Measurements from ENCODE around the gene CSMD2. TPM values are rescaled to one million over a fixed set of nuclear protein-coding genes. Genes with fewer than 3 reads are reported as not detected.

The CSMD2 gene
- total and polyA plus RNA-seq, 8 donors: 0.20 to 0.81 (median 0.47) TPM

GRCh38 chr1:33979341-33979740 is 185.7 kb downstream of the CSMD2 start:
- ATAC-seq (no peak), DNase-seq (no peak)
- Histone ChIP-seq H3K4me3 (no peak overlapping the region), H3K4me1 (no peaks in the 10 kb centered on the region), H3K27me3 (peaks cover 0 to 29% of the 10 kb centered on the region in 2 donors), H3K36me3 (no peaks in the 10 kb centered on the region), H3K9me3 (no peaks in the 10 kb centered on the region), H3K27ac (no peak overlapping the region)
- intact Hi-C loops (cut with DNase I): no loop called here
- TF ChIP-seq, protein P1, sequence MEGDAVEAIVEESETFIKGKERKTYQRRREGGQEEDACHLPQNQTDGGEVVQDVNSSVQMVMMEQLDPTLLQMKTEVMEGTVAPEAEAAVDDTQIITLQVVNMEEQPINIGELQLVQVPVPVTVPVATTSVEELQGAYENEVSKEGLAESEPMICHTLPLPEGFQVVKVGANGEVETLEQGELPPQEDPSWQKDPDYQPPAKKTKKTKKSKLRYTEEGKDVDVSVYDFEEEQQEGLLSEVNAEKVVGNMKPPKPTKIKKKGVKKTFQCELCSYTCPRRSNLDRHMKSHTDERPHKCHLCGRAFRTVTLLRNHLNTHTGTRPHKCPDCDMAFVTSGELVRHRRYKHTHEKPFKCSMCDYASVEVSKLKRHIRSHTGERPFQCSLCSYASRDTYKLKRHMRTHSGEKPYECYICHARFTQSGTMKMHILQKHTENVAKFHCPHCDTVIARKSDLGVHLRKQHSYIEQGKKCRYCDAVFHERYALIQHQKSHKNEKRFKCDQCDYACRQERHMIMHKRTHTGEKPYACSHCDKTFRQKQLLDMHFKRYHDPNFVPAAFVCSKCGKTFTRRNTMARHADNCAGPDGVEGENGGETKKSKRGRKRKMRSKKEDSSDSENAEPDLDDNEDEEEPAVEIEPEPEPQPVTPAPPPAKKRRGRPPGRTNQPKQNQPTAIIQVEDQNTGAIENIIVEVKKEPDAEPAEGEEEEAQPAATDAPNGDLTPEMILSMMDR (IDR thresholded peaks at IDR 0.05): no peak

- ATAC-seq (no peak), DNase-seq (no peak)
- intact Hi-C loops (cut with DNase I): no loop called here
- Histone ChIP-seq H3K27me3 (peaks cover 0 to 31% of the 10 kb centered on the region in 2 donors), H3K4me3 (no peak overlapping the region), H3K36me3 (no peaks in the 10 kb centered on the region), H3K9me3 (no peaks in the 10 kb centered on the region), H3K27ac (no peak overlapping the region), H3K4me1 (no peaks in the 10 kb centered on the region)
- TF ChIP-seq, protein P1 (IDR thresholded peaks at IDR 0.05): no peak
Observed at GRCh38 chr1:33975961-33976360, 189.1 kb downstream of the CSMD2 start.

DNA sequence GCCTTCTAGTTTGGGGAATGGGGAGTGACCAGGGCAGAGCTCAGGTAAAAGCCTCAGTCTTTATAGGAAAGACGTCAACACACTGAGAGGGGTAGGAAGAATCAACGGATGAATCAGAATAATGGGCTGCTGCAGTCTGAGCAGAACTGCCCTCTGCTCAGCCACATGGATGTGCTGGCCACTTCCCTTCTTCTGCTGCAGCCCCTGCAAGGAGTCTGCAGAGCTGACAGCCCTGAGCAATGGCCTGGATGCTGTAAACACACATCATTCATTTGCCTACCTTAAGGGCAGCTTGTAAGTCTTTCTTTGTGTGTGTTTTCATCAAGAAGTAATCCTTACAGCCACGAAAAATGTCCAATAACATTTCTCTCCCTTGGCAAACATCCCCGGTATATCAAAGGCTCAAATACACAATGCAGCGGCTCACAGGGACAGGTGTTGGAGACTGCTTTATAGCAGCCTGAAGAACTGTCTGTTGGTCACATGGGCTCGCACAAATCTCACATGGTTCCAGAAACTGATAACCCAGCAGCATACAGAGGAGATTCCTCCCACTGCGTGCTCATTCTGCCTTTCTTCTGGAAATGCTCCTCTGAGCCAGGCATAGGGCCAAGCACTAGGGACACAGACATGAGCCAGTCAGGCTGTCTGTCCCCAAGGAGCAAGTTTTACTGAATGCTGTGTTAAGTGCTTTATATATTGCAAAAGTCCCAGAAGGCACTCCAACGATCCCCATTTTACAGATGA is 191.1 kb downstream of the CSMD2 start:
- Histone ChIP-seq H3K36me3 (no peaks in the 10 kb centered on the region), H3K4me1 (no peaks in the 10 kb centered on the region), H3K4me3 (no peak overlapping the region), H3K9me3 (no peaks in the 10 kb centered on the region), H3K27ac (no peak overlapping the region), H3K27me3 (peaks cover 0 to 31% of the 10 kb centered on the region in 2 donors)
- DNase-seq: no peak
- intact Hi-C loops (cut with DNase I): no loop called here
- ATAC-seq: no peak
- TF ChIP-seq, protein P1 (IDR thresholded peaks at IDR 0.05): no peak

- DNase-seq: peak in 1 of 4 donors; percentile 10
- H3K4me3 ChIP-seq: no peak overlapping the region
- H3K9me3 ChIP-seq: no peaks in the 10 kb centered on the region
- H3K4me1 ChIP-seq: no peaks in the 10 kb centered on the region
- peaks cover 0 to 25% of the 10 kb centered on the region in 2 donors for H3K27me3 ChIP-seq
- intact Hi-C loops (cut with DNase I): no loop called here
- ATAC-seq: no peak
- TF ChIP-seq, protein P1 (IDR thresholded peaks at IDR 0.05): no peak
- no peak overlapping the region for H3K27ac ChIP-seq
- no peaks in the 10 kb centered on the region for H3K36me3 ChIP-seq
Observed at GRCh38 chr1:33972676-33973395, 192.2 kb downstream of the CSMD2 start.

DNA sequence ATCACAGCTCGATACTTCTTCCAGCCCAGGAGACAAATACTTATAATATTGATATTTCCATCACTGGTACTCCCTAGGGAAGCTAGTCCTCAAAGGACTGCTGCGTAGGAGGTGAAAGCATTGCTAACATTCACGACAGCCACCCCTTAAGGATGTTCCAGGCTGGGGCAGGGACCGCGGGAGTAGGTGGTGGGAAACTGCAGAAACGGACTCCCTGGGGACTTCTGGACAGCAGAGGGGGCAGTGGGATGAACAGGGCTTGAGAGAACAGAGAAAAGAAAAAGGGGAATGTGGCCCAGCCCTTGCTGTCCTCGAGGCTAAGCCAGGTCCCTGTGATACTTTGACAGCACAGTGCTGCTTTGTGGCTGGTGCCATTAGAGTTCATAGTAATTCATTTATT is 193.1 kb downstream of the CSMD2 start:
- TF ChIP-seq, protein P1 (IDR thresholded peaks at IDR 0.05): no peak
- Histone ChIP-seq H3K36me3 (no peaks in the 10 kb centered on the region), H3K4me3 (no peak overlapping the region), H3K4me1 (no peaks in the 10 kb centered on the region), H3K27me3 (peaks cover 0 to 15% of the 10 kb centered on the region in 2 donors), H3K27ac (no peak overlapping the region), H3K9me3 (no peaks in the 10 kb centered on the region)
- intact Hi-C loops (cut with DNase I): no loop called here
- no peak for DNase-seq
- ATAC-seq: no peak
